ENCODE results near the gene ODAD2. TPM values are rescaled to one million over a fixed set of nuclear protein-coding genes. Genes with fewer than 3 reads are reported as not detected.

The ODAD2 gene
- total and polyA plus RNA-seq, 2 donors (not counting 1 experiment from before 2014, with no cell fraction given) = 0.12 to 1.3 TPM

DNA sequence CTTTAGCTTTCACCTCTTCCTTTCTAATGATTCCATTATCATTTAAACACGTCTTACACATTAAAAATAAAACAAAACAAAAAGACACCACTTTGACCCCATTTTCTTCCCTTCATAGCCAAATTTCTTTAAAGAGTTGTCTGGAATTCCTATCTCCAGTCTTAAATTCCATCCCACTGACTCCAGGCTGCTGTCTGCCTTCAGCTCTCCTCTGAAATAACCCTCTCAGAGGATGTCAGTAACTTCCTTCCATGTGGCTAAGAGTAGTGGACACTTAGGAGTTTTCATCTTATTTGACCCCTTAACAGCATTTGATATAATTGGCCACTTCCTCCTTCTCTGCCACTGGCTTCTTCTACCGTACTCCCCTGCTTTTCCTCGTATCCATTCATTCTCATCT, 183.6 kb downstream of the ODAD2 start:
- Histone ChIP-seq H3K9me3 (ENCODE audit: control insufficient read depth, insufficient read depth, low read depth, low read length) (no peaks in the 10 kb centered on the region), H3K9ac (ENCODE audit: insufficient read depth, low read length) (no peak overlapping the region), H3K27me3 (ENCODE audit: control insufficient read depth, insufficient read depth, low read length) (no peaks in the 10 kb centered on the region), H3K36me3 (ENCODE audit: control insufficient read depth, insufficient read depth, low read length) (no peaks in the 10 kb centered on the region), H3K4me1 (ENCODE audit: control insufficient read depth, extremely low read depth, insufficient read depth, low read length) (no peaks in the 10 kb centered on the region), H3K4me2 (ENCODE audit: extremely low read depth, insufficient read depth, low read length) (no peak overlapping the region), H3K27ac (ENCODE audit: insufficient read depth, low read length) (no peak overlapping the region), H3K4me3 (replicated peaks in 1 of 4; ENCODE audit: control extremely low read depth in 1 of 4, insufficient read depth in 1 of 4, low read depth in 3 of 4, low read length in 4 of 4) (no peak overlapping the region), H4K20me1 (ENCODE audit: control insufficient read depth, extremely low read depth, insufficient read depth, low read length) (no peaks in the 10 kb centered on the region), H3K79me2 (ENCODE audit: control insufficient read depth, insufficient read depth, low read length) (no peaks in the 10 kb centered on the region), H2AFZ (ENCODE audit: low read length) (no peak overlapping the region)
- TF ChIP-seq CTCF (conservative IDR thresholded peaks at IDR 0.05 in 1 of 2, IDR thresholded peaks at IDR 0.05 in 1 of 2; ENCODE audit: low read depth in 1 of 2, low read length in 2 of 2) (no peak), EZH2 (IDR thresholded peaks at IDR 0.05; ENCODE audit: low read length, missing control alignments) (no peak)
- DNase-seq (ENCODE audit: low read depth in 2 of 2) = peak in 1 of 2 donors; percentile 49

DNA sequence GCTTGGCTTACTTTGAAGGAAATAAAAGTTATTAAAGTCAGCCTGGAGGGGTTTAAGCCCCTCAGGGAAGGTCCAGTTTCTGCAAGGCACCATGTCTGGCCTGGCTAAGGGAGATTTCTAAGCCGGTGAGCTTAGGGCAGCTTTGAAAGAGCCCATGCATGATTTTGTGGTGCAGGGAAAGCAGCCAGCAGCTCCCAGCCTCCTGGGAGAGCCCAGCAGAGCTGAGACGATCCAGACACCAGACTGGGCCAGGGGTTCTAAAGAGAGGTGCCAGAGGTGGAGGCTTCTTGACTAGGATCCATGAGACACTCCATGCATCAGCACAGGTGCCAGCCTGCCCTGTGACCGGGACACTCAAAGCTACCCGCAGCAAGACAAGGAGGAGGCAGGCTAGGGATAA, 193.7 kb downstream of the ODAD2 start:
- Histone ChIP-seq H3K79me2 (ENCODE audit: control insufficient read depth, insufficient read depth, low read length) (no peaks in the 10 kb centered on the region), H3K9me3 (ENCODE audit: control insufficient read depth, insufficient read depth, low read depth, low read length) (no peaks in the 10 kb centered on the region), H3K4me1 (ENCODE audit: control insufficient read depth, extremely low read depth, insufficient read depth, low read length) (no peaks in the 10 kb centered on the region), H2AFZ (ENCODE audit: low read length) (no peak overlapping the region), H3K4me3 (replicated peaks in 1 of 4; ENCODE audit: control extremely low read depth in 1 of 4, insufficient read depth in 1 of 4, low read depth in 3 of 4, low read length in 4 of 4) (no peak overlapping the region), H3K36me3 (ENCODE audit: control insufficient read depth, insufficient read depth, low read length) (no peaks in the 10 kb centered on the region), H4K20me1 (ENCODE audit: control insufficient read depth, extremely low read depth, insufficient read depth, low read length) (no peaks in the 10 kb centered on the region), H3K27me3 (ENCODE audit: control insufficient read depth, insufficient read depth, low read length) (no peaks in the 10 kb centered on the region), H3K9ac (ENCODE audit: insufficient read depth, low read length) (no peak overlapping the region), H3K4me2 (ENCODE audit: extremely low read depth, insufficient read depth, low read length) (no peak overlapping the region), H3K27ac (ENCODE audit: insufficient read depth, low read length) (no peak overlapping the region)
- TF ChIP-seq EZH2 (IDR thresholded peaks at IDR 0.05; ENCODE audit: low read length, missing control alignments) (no peak), CTCF (conservative IDR thresholded peaks at IDR 0.05 in 1 of 2, IDR thresholded peaks at IDR 0.05 in 1 of 2; ENCODE audit: low read depth in 1 of 2, low read length in 2 of 2) (no peak)
- no peak for DNase-seq (ENCODE audit: low read depth in 2 of 2)

DNA sequence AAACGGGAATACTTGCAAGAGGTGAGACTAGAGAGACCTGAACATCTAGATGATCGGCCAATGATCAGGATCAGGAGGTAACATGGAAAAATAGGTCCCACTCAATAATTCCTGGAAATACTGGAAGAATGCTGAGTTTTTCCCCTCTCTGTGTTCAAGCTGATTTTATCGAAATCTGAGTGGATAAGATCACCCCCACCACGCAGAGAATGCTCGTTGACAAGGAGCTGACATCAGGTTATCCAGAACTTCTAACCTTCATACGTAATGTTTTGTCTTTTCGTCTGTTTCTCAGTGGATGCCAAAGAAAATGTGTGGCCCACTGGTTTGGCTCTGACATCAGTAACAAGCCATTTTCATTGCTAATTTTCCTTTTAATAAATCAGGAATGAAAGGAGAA, 194.7 kb downstream of the ODAD2 start:
- no peaks in the 10 kb centered on the region for H3K9me3 ChIP-seq (ENCODE audit: control insufficient read depth, insufficient read depth, low read depth, low read length)
- no peaks in the 10 kb centered on the region for H3K4me1 ChIP-seq (ENCODE audit: control insufficient read depth, extremely low read depth, insufficient read depth, low read length)
- H3K27ac ChIP-seq (ENCODE audit: insufficient read depth, low read length) = no peak overlapping the region
- no peak for DNase-seq (ENCODE audit: low read depth in 2 of 2)
- no peaks in the 10 kb centered on the region for H3K36me3 ChIP-seq (ENCODE audit: control insufficient read depth, insufficient read depth, low read length)
- no peaks in the 10 kb centered on the region for H3K79me2 ChIP-seq (ENCODE audit: control insufficient read depth, insufficient read depth, low read length)
- H3K9ac ChIP-seq (ENCODE audit: insufficient read depth, low read length) = no peak overlapping the region
- no peak overlapping the region for H3K4me3 ChIP-seq (replicated peaks in 1 of 4; ENCODE audit: control extremely low read depth in 1 of 4, insufficient read depth in 1 of 4, low read depth in 3 of 4, low read length in 4 of 4)
- H4K20me1 ChIP-seq (ENCODE audit: control insufficient read depth, extremely low read depth, insufficient read depth, low read length) = no peaks in the 10 kb centered on the region
- H3K4me2 ChIP-seq (ENCODE audit: extremely low read depth, insufficient read depth, low read length) = no peak overlapping the region
- no peak overlapping the region for H2AFZ ChIP-seq (ENCODE audit: low read length)
- H3K27me3 ChIP-seq (ENCODE audit: control insufficient read depth, insufficient read depth, low read length) = no peaks in the 10 kb centered on the region
- TF ChIP-seq CTCF (conservative IDR thresholded peaks at IDR 0.05 in 1 of 2, IDR thresholded peaks at IDR 0.05 in 1 of 2; ENCODE audit: low read depth in 1 of 2, low read length in 2 of 2) (no peak), EZH2 (IDR thresholded peaks at IDR 0.05; ENCODE audit: low read length, missing control alignments) (no peak)
